Keratinocyte (primary cell): ENCODE results near the gene ATP6V1C2. TPM values are rescaled to one million over a fixed set of nuclear protein-coding genes. Genes with fewer than 3 reads are reported as not detected.

ENCODE experiments used
- DNase-seq: peaks from one replicate; pipeline ENCODE4 v3.0.0-alpha.2; 2011; ENCODE audit warnings: low read depth, missing footprints, low spot score
- FAIRE-seq: peaks from 2 replicates; lab custom pipeline; 2011; peaks lifted over from hg19 to GRCh38; lab: Jason Lieb, UNC
- H2AFZ ChIP-seq: 2 replicates; pipeline ENCODE4 v1.6.0; 2012; ENCODE audit warnings: low read length, control low read depth, inconsistent platforms; ENCODE audit not compliant: control insufficient read depth
- H3K27ac ChIP-seq: 2 replicates; pipeline ENCODE4 v1.5.1; 2011; ENCODE audit warnings: low read length; ENCODE audit not compliant: control insufficient read depth, insufficient read depth
- H3K27me3 ChIP-seq: 3 replicates; pipeline ENCODE4 v1.6.0; 2011; ENCODE audit warnings: low read length; ENCODE audit not compliant: control insufficient read depth, insufficient read depth; ENCODE audit errors: extremely low read depth
- H3K36me3 ChIP-seq, 2 experiments: 2 replicates in 1 of 2; 3 replicates in 1 of 2; pipeline ENCODE4 v1.5.1; 2011; ENCODE audit warnings: low read length in 2 of 2, mild to moderate bottlenecking in 1 of 2; ENCODE audit not compliant: control insufficient read depth in 2 of 2, insufficient read depth in 2 of 2; ENCODE audit errors: extremely low read depth in 1 of 2
- H3K4me1 ChIP-seq: 3 replicates; pipeline ENCODE4 v1.5.1; 2011; ENCODE audit warnings: low read length; ENCODE audit not compliant: control insufficient read depth, insufficient read depth; ENCODE audit errors: extremely low read depth
- H3K4me2 ChIP-seq: 3 replicates; pipeline ENCODE4 v1.6.0; 2011; ENCODE audit warnings: low read depth, low read length; ENCODE audit not compliant: control insufficient read depth, insufficient read depth; ENCODE audit errors: extremely low read depth
- H3K4me3 ChIP-seq, 3 experiments: fragments of 200-600 bp in 1 of 3; sonication (generic) in 1 of 3; 2 replicates in 2 of 3; 3 replicates in 1 of 3; pipeline ENCODE4 v1.5.1; 2011 to 2016; ENCODE audit warnings: low read length in 3 of 3, mild to moderate bottlenecking in 3 of 3, control low read depth in 2 of 3, inconsistent platforms in 1 of 3, low read depth in 1 of 3, mixed read lengths in 1 of 3, mixed run types in 1 of 3, moderate library complexity in 1 of 3; ENCODE audit not compliant: control insufficient read depth in 2 of 3, insufficient read depth in 2 of 3; ENCODE audit errors: extremely low read depth in 1 of 3
- H3K79me2 ChIP-seq: 2 replicates; pipeline ENCODE4 v1.6.0; 2012; ENCODE audit warnings: low read length; ENCODE audit not compliant: control insufficient read depth, insufficient read depth
- H3K9ac ChIP-seq: 3 replicates; pipeline ENCODE4 v1.6.0; 2011; ENCODE audit warnings: low read length; ENCODE audit not compliant: control insufficient read depth, insufficient read depth; ENCODE audit errors: extremely low read depth
- H3K9me1 ChIP-seq: 3 replicates; pipeline ENCODE4 v1.6.0; 2011; ENCODE audit warnings: low read length; ENCODE audit not compliant: control insufficient read depth, insufficient read depth; ENCODE audit errors: extremely low read depth
- H3K9me3 ChIP-seq: 2 replicates; pipeline ENCODE4 v1.5.1; 2012; ENCODE audit warnings: low read depth, low read length; ENCODE audit not compliant: control insufficient read depth
- H4K20me1 ChIP-seq: 3 replicates; pipeline ENCODE4 v1.6.0; 2011; ENCODE audit warnings: low read length; ENCODE audit not compliant: control insufficient read depth, insufficient read depth; ENCODE audit errors: extremely low read depth
- EZH2 ChIP-seq: IDR thresholded peaks from one replicate; pipeline ENCODE4 v1.6.1; 2012; ENCODE audit warnings: inconsistent platforms, mild to moderate bottlenecking, low read length, moderate library complexity
- dilution Hi-C: fragments of 300-500 bp; cut with MboI; formaldehyde crosslinking; loops from one replicate; pipeline ENCODE4 v1.7.0; 2020; ENCODE audit warnings: low sequenced_read_pairs; ENCODE audit not compliant: extremely low pct_ligation_motif_present
- polyA plus RNA-seq, 5 experiments: library from polyadenylated mRNA; depleted of rRNA in 3 of 5; stranded (reverse) in 3 of 5; stranded (forward) in 1 of 5; unstranded in 1 of 5; fragments of >200 nt; gene quantifications; 1 replicate in 1 of 5; 2 replicates in 3 of 5; 3 replicates in 1 of 5; pipeline versions ENCODE4 v1.2.1 to v1.2.3, GENCODE V29; 2011 to 2012; ENCODE audit warnings: missing spikeins in 2 of 5, low read depth in 1 of 5, low replicate concordance in 1 of 5
- TF ChIP-seq, protein P1 (sequence below), 3 experiments: IDR thresholded peaks in 1 of 3; conservative IDR thresholded peaks in 1 of 3; optimal IDR thresholded peaks in 1 of 3; 2 replicates in 2 of 3; 3 replicates in 1 of 3; pipeline versions ENCODE3 to v1.5.1; 2011; ENCODE audit warnings: low read length in 3 of 3, mild to moderate bottlenecking in 3 of 3, moderate library complexity in 2 of 3, control low read depth in 1 of 3, inconsistent platforms in 1 of 3; ENCODE audit not compliant: insufficient read depth in 2 of 3; ENCODE audit errors: extremely low read depth in 1 of 3

Gene ATP6V1C2
- polyA plus RNA-seq, 1 donor (not counting 4 experiments of a cell fraction or from before 2014, with no cell fraction given) = 0.55 TPM

DNA sequence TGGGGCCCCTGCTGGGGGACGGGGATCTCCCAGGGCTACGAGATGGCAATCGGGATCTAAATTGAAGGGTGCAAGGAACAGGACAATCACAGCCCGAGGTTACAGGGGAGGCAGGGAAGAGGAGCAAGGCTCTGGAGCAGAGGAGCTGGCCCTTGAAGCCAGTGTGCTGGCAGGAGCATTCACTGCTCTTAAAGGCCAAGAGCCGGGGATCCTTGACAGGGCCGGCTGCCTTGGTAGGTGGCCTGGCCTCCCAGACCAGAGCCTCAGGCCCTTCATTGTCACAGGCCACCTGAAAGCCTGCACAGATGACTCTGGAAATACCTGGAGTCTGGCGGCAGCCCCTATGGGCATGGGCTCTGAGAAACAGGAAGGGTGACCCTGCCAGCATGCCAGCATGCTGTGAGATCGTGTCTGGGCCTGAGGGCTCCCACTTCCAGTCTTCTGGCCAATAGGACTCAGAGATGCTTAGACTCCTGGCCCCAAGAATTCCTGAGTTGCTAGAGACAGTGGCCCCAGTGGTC is 52.5 kb downstream of the ATP6V1C2 start:
- peak; percentile 4 for DNase-seq
- Histone ChIP-seq H3K9ac (peak overlapping the region; percentile 58), H3K36me3 (peaks cover 0 to 4% of the 10 kb centered on the region in 2 experiments), H3K4me2 (peak overlapping the region; percentile 76), H2AFZ (peak overlapping the region; percentile 76), H3K9me3 (no peaks in the 10 kb centered on the region), H3K9me1 (no peaks in the 10 kb centered on the region), H3K4me3 (peak overlapping the region in 1 of 3 experiments; percentile 14), H4K20me1 (no peaks in the 10 kb centered on the region), H3K79me2 (no peaks in the 10 kb centered on the region), H3K4me1 (peaks cover 15% of the 10 kb centered on the region), H3K27ac (peak overlapping the region; percentile 54), H3K27me3 (no peaks in the 10 kb centered on the region)
- TF ChIP-seq, protein P1, sequence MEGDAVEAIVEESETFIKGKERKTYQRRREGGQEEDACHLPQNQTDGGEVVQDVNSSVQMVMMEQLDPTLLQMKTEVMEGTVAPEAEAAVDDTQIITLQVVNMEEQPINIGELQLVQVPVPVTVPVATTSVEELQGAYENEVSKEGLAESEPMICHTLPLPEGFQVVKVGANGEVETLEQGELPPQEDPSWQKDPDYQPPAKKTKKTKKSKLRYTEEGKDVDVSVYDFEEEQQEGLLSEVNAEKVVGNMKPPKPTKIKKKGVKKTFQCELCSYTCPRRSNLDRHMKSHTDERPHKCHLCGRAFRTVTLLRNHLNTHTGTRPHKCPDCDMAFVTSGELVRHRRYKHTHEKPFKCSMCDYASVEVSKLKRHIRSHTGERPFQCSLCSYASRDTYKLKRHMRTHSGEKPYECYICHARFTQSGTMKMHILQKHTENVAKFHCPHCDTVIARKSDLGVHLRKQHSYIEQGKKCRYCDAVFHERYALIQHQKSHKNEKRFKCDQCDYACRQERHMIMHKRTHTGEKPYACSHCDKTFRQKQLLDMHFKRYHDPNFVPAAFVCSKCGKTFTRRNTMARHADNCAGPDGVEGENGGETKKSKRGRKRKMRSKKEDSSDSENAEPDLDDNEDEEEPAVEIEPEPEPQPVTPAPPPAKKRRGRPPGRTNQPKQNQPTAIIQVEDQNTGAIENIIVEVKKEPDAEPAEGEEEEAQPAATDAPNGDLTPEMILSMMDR (optimal IDR thresholded peaks at IDR 0.05 in 1 of 3, IDR thresholded peaks at IDR 0.05 in 1 of 3, conservative IDR thresholded peaks at IDR 0.05 in 1 of 3; ENCODE audit: extremely low read depth in 1 of 3, insufficient read depth in 2 of 3, low read length in 3 of 3) = no peak
- TF ChIP-seq EZH2 = no peak
- dilution Hi-C loops = no loop called here
- peak; percentile 90 for FAIRE-seq

DNA sequence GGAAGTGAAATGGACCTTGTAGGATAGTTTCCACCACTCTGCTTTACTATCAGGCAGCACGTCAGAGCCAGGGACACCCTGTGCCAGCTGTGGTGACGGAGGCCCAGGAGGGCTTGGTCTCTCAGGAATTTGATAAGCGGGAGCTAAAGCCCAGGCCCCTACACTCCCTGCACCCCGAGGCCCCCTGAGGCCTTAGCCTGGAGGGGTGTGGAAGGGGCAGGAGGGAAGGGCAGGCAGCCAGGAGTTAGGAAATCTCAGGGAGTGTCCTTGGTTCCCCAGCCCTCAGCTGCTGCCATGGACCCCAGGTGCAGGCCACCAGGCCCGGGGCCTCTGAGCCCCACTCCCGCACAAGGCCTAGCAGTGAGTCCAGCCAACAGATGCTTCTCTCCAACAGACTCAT is 53.0 kb downstream of the ATP6V1C2 start:
- TF ChIP-seq, protein P1 (optimal IDR thresholded peaks at IDR 0.05 in 1 of 3, IDR thresholded peaks at IDR 0.05 in 1 of 3, conservative IDR thresholded peaks at IDR 0.05 in 1 of 3; ENCODE audit: extremely low read depth in 1 of 3, insufficient read depth in 2 of 3, low read length in 3 of 3) = no peak
- no peak for TF ChIP-seq EZH2
- no peaks in the 10 kb centered on the region for H3K79me2 ChIP-seq
- dilution Hi-C loops = no loop called here
- peak overlapping the region in 1 of 3 experiments; percentile 14 for H3K4me3 ChIP-seq
- H3K27me3 ChIP-seq = no peaks in the 10 kb centered on the region
- no peaks in the 10 kb centered on the region for H4K20me1 ChIP-seq
- H3K4me2 ChIP-seq = peak overlapping the region; percentile 76
- peak overlapping the region; percentile 76 for H2AFZ ChIP-seq
- H3K9me3 ChIP-seq = no peaks in the 10 kb centered on the region
- H3K9ac ChIP-seq = peak overlapping the region; percentile 35
- peaks cover 15% of the 10 kb centered on the region for H3K4me1 ChIP-seq
- FAIRE-seq = no peak
- no peak for DNase-seq
- no peaks in the 10 kb centered on the region for H3K9me1 ChIP-seq
- peak overlapping the region; percentile 54 for H3K27ac ChIP-seq
- peaks cover 0 to 4% of the 10 kb centered on the region in 2 experiments for H3K36me3 ChIP-seq
